NCI-H1694 (cell line): ENCODE measurements around the gene MZF1.

Source experiments
- DNase-seq: peaks from one replicate; lab custom pipeline; 2025; lab: John Stamatoyannopoulos, UW

MZF1 gene

GRCh38 chr19:58513213-58513693 lies 59.9 kb downstream of the MZF1 start:
- DNase-seq, result no peak
